Hepatocyte (in vitro differentiated cells): Measurements from ENCODE around the gene AP3S2. TPM values are rescaled to one million over a fixed set of nuclear protein-coding genes. Genes with fewer than 3 reads are reported as not detected.

Experiments
- DNase-seq: peaks from one replicate; pipeline ENCODE4 v3.0.0-alpha.2; 2016; ENCODE audit warnings: low spot score
- H2AFZ ChIP-seq: fragments of 200-600 bp; sonication (generic); 2 replicates; pipeline ENCODE4 v1.6.0; 2016; ENCODE audit warnings: antibody characterized with exemption, mild to moderate bottlenecking
- H3K27ac ChIP-seq: fragments of 200-600 bp; sonication (generic); 2 replicates; pipeline ENCODE4 v1.5.1; 2016; ENCODE audit warnings: mild to moderate bottlenecking
- H3K27me3 ChIP-seq: fragments of 200-600 bp; sonication (generic); 2 replicates; pipeline ENCODE4 v1.6.1; 2016
- H3K36me3 ChIP-seq: fragments of 200-600 bp; sonication (generic); replicated peaks from 2 replicates; pipeline ENCODE4 v1.5.1; 2016; ENCODE audit warnings: low read depth; ENCODE audit not compliant: insufficient read depth
- H3K4me1 ChIP-seq: fragments of 200-600 bp; sonication (generic); 2 replicates; pipeline ENCODE4 v1.5.1; 2016; ENCODE audit warnings: mild to moderate bottlenecking, moderate library complexity; ENCODE audit not compliant: insufficient read depth
- H3K4me2 ChIP-seq: fragments of 200-600 bp; sonication (generic); 2 replicates; pipeline ENCODE4 v1.6.0; 2016
- H3K4me3 ChIP-seq: fragments of 200-600 bp; sonication (generic); 2 replicates; pipeline ENCODE4 v1.5.1; 2016; ENCODE audit warnings: mild to moderate bottlenecking
- H3K79me2 ChIP-seq: fragments of 200-600 bp; sonication (generic); 2 replicates; pipeline ENCODE4 v1.6.0; 2017; ENCODE audit warnings: mild to moderate bottlenecking
- H3K9me2 ChIP-seq: fragments of 200-600 bp; sonication (generic); replicated peaks from 2 replicates; pipeline ENCODE4 v1.6.0; 2017; ENCODE audit warnings: mild to moderate bottlenecking; ENCODE audit not compliant: insufficient read depth
- H3K9me3 ChIP-seq: fragments of 200-600 bp; sonication (generic); 2 replicates; pipeline ENCODE4 v1.5.1; 2016; ENCODE audit warnings: low read depth, mild to moderate bottlenecking
- H4K20me1 ChIP-seq: fragments of 200-600 bp; sonication (generic); 2 replicates; pipeline ENCODE4 v1.6.0; 2016; ENCODE audit warnings: mild to moderate bottlenecking; ENCODE audit not compliant: insufficient read depth, poor library complexity, severe bottlenecking
- EZH2 ChIP-seq: fragments of 200-600 bp; sonication (generic); IDR thresholded peaks from 2 replicates; pipeline ENCODE4 v1.6.1; 2016; ENCODE audit warnings: antibody characterized with exemption, mild to moderate bottlenecking, borderline replicate concordance
- EZH2phosphoT487 ChIP-seq: fragments of 200-600 bp; sonication (generic); IDR thresholded peaks from one replicate; pipeline ENCODE4 v1.6.1; 2018; ENCODE audit warnings: antibody characterized with exemption, mild to moderate bottlenecking, low read depth, moderate library complexity; ENCODE audit not compliant: unreplicated experiment, severe bottlenecking
- WGBS: methylation state at CpG from one replicate; pipeline ENCODE4 v1.1.6; 2016; ENCODE audit warnings: low lambda C conversion rate; ENCODE audit errors: missing lambda C conversion rate; 5-methylcytosine and 5-hydroxymethylcytosine counted together
- polyA plus RNA-seq: library from polyadenylated mRNA; unstranded; fragments of >200 nt; fragmentation: Nextera tagmentation; extraction: Ambion mirVana; gene quantifications from 2 replicates; pipeline ENCODE4 v1.2.1, GENCODE V29; 2016
- total RNA-seq: library from RNA; depleted of rRNA; stranded (reverse); fragments of >200 nt; gene quantifications from 2 replicates; pipeline ENCODE4 v1.2.3, GENCODE V29; 2014
- TF ChIP-seq, protein P1 (sequence below): fragments of 200-600 bp; sonication (generic); IDR thresholded peaks from 2 replicates; pipeline ENCODE4 v1.5.1; 2016; ENCODE audit warnings: antibody characterized with exemption, mild to moderate bottlenecking; ENCODE audit not compliant: poor library complexity

AP3S2 gene
- total and polyA plus RNA-seq, 2 experiments from 2014 or later: 14.2 to 61.2 TPM

DNA sequence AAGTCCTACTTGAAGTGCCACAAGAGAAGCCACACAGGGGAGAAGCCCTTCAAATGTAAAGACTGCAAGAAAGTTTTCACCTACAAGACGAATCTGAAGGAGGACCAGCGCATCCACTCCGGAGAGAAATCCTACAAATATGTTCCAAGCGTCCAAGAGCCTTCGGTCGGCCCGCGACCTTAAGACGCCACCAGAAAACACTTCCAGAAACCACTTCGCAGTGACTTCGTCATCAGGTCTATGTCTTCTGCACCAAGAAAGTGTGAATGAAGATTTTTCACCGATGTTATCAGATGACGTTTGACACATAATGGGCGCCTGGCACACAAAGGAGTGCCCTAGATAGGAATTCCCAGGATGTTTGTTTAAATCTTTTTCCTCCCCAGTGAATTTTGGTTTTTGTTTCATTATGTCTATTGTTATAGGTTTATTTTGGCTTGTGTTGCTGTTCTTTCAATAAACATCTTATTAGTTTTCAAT, 43.0 kb upstream of the AP3S2 start:
- no peak for DNase-seq
- no peaks in the 10 kb centered on the region for H3K4me1 ChIP-seq
- TF ChIP-seq EZH2 (no peak), EZH2phosphoT487 (no peak)
- TF ChIP-seq, protein P1, sequence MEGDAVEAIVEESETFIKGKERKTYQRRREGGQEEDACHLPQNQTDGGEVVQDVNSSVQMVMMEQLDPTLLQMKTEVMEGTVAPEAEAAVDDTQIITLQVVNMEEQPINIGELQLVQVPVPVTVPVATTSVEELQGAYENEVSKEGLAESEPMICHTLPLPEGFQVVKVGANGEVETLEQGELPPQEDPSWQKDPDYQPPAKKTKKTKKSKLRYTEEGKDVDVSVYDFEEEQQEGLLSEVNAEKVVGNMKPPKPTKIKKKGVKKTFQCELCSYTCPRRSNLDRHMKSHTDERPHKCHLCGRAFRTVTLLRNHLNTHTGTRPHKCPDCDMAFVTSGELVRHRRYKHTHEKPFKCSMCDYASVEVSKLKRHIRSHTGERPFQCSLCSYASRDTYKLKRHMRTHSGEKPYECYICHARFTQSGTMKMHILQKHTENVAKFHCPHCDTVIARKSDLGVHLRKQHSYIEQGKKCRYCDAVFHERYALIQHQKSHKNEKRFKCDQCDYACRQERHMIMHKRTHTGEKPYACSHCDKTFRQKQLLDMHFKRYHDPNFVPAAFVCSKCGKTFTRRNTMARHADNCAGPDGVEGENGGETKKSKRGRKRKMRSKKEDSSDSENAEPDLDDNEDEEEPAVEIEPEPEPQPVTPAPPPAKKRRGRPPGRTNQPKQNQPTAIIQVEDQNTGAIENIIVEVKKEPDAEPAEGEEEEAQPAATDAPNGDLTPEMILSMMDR: no peak
- H2AFZ ChIP-seq: no peak overlapping the region
- 94% methylated on average over 14 of the region's 14 CpGs for WGBS
- H3K4me2 ChIP-seq: no peak overlapping the region
- H3K79me2 ChIP-seq: no peaks in the 10 kb centered on the region
- H3K4me3 ChIP-seq: no peak overlapping the region
- H4K20me1 ChIP-seq: no peaks in the 10 kb centered on the region
- H3K36me3 ChIP-seq: no peaks in the 10 kb centered on the region
- H3K9me3 ChIP-seq: no peaks in the 10 kb centered on the region
- no peaks in the 10 kb centered on the region for H3K27me3 ChIP-seq
- H3K27ac ChIP-seq: no peak overlapping the region
- no peaks in the 10 kb centered on the region for H3K9me2 ChIP-seq

DNA sequence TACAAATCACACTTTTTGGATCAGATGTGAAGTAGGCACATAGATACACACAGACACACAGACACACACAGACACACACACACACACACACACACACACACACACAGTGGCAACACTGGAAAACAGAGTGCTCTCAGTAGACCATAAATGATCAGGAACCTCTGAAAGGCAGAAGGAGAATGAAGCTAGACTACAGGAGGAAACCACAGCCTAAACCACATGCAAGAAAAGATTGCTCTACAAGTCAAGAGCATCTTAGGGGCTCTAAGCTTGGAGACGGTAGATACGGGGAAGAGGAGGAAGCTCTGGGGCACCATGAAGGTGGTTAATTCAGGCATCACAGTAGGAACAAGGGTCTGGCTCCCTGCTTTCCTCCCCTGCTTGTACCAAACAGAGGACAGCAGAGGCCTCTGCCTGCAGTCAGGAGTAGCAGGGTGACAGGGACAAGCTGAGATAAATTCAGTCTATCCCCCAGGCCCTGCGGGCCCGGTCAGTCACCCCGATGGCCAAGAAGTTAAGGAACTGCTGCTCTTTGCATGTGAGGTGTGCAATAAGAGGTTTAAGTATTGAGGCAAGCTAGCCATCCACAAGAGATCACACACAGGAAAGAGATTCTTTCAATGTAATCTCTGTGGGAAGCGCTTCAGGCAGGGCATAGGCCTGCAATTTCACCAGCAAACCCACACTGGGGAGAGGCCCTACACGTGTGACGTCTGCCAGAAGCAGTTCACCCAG, 42.4 kb upstream of the AP3S2 start:
- H3K4me2 ChIP-seq: no peak overlapping the region
- no peak overlapping the region for H2AFZ ChIP-seq
- H3K9me3 ChIP-seq: no peaks in the 10 kb centered on the region
- H3K4me3 ChIP-seq: no peak overlapping the region
- no peaks in the 10 kb centered on the region for H4K20me1 ChIP-seq
- no peaks in the 10 kb centered on the region for H3K36me3 ChIP-seq
- no peak for DNase-seq
- WGBS: 85% methylated on average over 8 of the region's 8 CpGs
- H3K79me2 ChIP-seq: no peaks in the 10 kb centered on the region
- no peak overlapping the region for H3K27ac ChIP-seq
- H3K27me3 ChIP-seq: no peaks in the 10 kb centered on the region
- TF ChIP-seq EZH2phosphoT487 (no peak), EZH2 (no peak)
- TF ChIP-seq, protein P1: no peak
- no peaks in the 10 kb centered on the region for H3K9me2 ChIP-seq
- no peaks in the 10 kb centered on the region for H3K4me1 ChIP-seq

DNA sequence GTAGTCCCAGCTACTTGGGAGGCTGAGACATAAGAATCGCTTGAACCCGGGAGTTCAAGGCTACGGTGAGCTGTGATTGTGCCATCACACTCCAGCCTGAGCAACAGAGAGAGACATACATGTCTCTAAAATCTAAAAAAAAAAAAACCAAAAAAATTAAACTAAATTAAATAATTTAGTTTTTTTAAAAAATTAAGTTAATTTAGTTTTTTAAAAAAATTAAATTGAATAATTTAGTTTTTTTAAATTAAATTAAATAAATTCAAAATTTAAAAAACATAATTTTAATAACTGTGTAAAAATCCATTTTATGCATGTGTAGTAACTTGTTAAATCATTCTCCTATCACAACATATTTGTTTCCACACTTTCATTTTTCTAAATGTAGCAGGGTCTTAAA, 39.1 kb upstream of the AP3S2 start:
- no peak for DNase-seq
- WGBS: 100% methylated on average over 3 of the region's 3 CpGs
- H3K4me1 ChIP-seq: peaks cover 7% of the 10 kb centered on the region
- TF ChIP-seq, protein P1: no peak
- TF ChIP-seq EZH2phosphoT487 (no peak), EZH2 (no peak)
- no peaks in the 10 kb centered on the region for H3K9me2 ChIP-seq
- H3K79me2 ChIP-seq: no peaks in the 10 kb centered on the region
- H3K36me3 ChIP-seq: no peaks in the 10 kb centered on the region
- no peak overlapping the region for H3K4me2 ChIP-seq
- H3K27ac ChIP-seq: no peak overlapping the region
- H3K27me3 ChIP-seq: no peaks in the 10 kb centered on the region
- H2AFZ ChIP-seq: no peak overlapping the region
- H4K20me1 ChIP-seq: no peaks in the 10 kb centered on the region
- H3K4me3 ChIP-seq: no peak overlapping the region
- H3K9me3 ChIP-seq: no peaks in the 10 kb centered on the region
